Central memory CD8-positive, alpha-beta T cell (primary cell): ENCODE data around the gene CYB561D2.

Source experiments
- ATAC-seq: fragments of 150-1000 bp; cut with Tn5 transposase; replicated peaks from 2 replicates; pipeline ENCODE4 v1.10.0; 2022; ENCODE audit warnings: mild to moderate bottlenecking, moderate FRiP score, moderate number of reproducible peaks; ENCODE audit not compliant: poor library complexity, severe bottlenecking; ENCODE audit errors: extremely low read depth
- DNase-seq, 2 donors: peaks; one replicate each; pipeline ENCODE4 v3.0.0; 2021; ENCODE audit warnings: low spot score in 2 of 2
- H3K27ac Mint-ChIP-seq: one replicate; pipeline ENCODE4 v1.8.0; 2022; ENCODE audit warnings: low read depth, mild to moderate bottlenecking, moderate library complexity, mixed read lengths
- H3K27me3 Mint-ChIP-seq: one replicate; pipeline ENCODE4 v1.8.0; 2022; ENCODE audit warnings: mixed read lengths
- H3K36me3 Mint-ChIP-seq: one replicate; pipeline ENCODE4 v1.8.0; 2022; ENCODE audit warnings: mild to moderate bottlenecking, moderate library complexity, mixed read lengths; ENCODE audit not compliant: insufficient read depth
- H3K4me1 Mint-ChIP-seq: one replicate; pipeline ENCODE4 v1.8.0; 2022; ENCODE audit warnings: mixed read lengths
- H3K4me3 Mint-ChIP-seq: one replicate; pipeline ENCODE4 v1.8.0; 2022; ENCODE audit warnings: mild to moderate bottlenecking, moderate library complexity, mixed read lengths
- H3K9me3 Mint-ChIP-seq: one replicate; pipeline ENCODE4 v1.8.0; 2022; ENCODE audit warnings: mixed read lengths

The CYB561D2 gene

DNA sequence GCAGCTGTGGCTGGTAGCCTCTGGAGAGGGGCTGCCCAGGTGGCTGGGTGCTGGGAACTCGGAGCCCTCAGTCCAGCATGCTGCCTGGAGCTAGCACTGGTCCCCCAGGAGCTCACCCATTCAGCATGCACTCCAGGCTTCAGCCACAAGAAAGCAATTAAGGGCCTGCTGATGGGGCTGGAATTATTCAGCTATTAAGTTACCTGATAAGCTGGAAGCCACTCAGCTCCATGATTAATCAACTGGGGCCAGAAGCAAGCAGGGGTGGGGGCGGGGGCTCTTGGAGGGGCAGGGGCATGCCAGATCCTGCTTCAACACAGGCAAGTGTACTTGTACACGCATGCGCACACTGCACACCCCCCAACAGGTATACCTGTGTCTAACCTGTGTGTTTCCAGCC lies 30.7 kb downstream of the CYB561D2 start:
- no peak overlapping the region for H3K4me3 Mint-ChIP-seq
- H3K27me3 Mint-ChIP-seq = no peaks in the 10 kb centered on the region
- no peak overlapping the region for H3K27ac Mint-ChIP-seq
- H3K9me3 Mint-ChIP-seq = no peaks in the 10 kb centered on the region
- DNase-seq (no peak), ATAC-seq (no peak)
- H3K4me1 Mint-ChIP-seq = no peaks in the 10 kb centered on the region
- H3K36me3 Mint-ChIP-seq = peaks cover 2% of the 10 kb centered on the region

- peaks cover 2% of the 10 kb centered on the region for H3K36me3 Mint-ChIP-seq
Observed at GRCh38 chr3:50382722-50383121, 32.1 kb downstream of the CYB561D2 start.

DNA sequence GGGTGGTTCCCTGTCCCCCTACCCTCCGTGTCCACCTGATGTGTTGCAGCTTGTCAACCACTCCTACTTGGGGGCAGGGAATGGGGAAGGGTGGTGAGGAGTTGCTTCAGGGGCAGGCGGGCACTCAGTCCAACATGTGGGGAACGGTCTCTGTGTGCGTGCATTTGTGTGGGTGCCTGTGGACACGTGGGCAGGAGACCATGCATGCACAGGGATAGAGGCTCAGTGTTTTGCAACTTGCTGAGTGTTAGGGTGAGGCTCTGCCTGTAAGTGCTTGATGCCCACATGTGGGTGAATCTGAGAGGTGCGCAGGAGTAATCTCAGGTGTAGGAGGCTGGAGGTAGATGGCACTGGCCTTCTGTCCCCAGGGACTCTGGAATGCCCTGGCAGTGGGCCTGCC lies 33.1 kb downstream of the CYB561D2 start:
- no peaks in the 10 kb centered on the region for H3K9me3 Mint-ChIP-seq
- no peak overlapping the region for H3K4me3 Mint-ChIP-seq
- ATAC-seq (no peak), DNase-seq (no peak)
- H3K27me3 Mint-ChIP-seq = no peaks in the 10 kb centered on the region
- no peak overlapping the region for H3K27ac Mint-ChIP-seq
- no peaks in the 10 kb centered on the region for H3K4me1 Mint-ChIP-seq
- H3K36me3 Mint-ChIP-seq = peaks cover 2% of the 10 kb centered on the region

More at GRCh38 chr3:50382722-50383121, 32.1 kb downstream of the CYB561D2 start:
- Mint-ChIP-seq H3K27ac (no peak overlapping the region), H3K4me1 (no peaks in the 10 kb centered on the region), H3K4me3 (no peak overlapping the region), H3K27me3 (no peaks in the 10 kb centered on the region), H3K9me3 (no peaks in the 10 kb centered on the region)
- DNase-seq (no peak), ATAC-seq (no peak)

DNA sequence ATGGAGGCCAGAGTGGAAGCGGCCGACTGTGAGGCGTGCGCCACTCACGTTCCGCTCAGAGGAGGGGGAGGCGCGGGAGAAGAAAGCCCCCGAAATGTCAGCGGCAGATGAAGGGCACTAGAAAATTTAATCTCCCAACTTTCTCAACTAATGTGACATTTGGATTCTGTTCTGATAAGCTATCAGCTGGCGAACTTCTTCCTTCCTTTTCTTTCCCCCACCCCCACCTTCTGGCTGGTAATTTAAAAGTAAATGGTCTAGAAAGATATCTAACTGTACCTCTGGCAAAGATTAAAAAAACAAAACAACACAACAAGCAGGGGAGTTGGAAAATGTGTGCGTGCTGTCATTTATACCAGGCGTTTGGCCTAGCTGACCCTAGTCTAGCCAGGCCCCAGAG lies 35.1 kb downstream of the CYB561D2 start:
- DNase-seq (no peak), ATAC-seq (no peak)
- no peaks in the 10 kb centered on the region for H3K27me3 Mint-ChIP-seq
- H3K36me3 Mint-ChIP-seq = peaks cover 2% of the 10 kb centered on the region
- no peaks in the 10 kb centered on the region for H3K4me1 Mint-ChIP-seq
- H3K9me3 Mint-ChIP-seq = no peaks in the 10 kb centered on the region
- no peak overlapping the region for H3K27ac Mint-ChIP-seq
- no peak overlapping the region for H3K4me3 Mint-ChIP-seq

DNA sequence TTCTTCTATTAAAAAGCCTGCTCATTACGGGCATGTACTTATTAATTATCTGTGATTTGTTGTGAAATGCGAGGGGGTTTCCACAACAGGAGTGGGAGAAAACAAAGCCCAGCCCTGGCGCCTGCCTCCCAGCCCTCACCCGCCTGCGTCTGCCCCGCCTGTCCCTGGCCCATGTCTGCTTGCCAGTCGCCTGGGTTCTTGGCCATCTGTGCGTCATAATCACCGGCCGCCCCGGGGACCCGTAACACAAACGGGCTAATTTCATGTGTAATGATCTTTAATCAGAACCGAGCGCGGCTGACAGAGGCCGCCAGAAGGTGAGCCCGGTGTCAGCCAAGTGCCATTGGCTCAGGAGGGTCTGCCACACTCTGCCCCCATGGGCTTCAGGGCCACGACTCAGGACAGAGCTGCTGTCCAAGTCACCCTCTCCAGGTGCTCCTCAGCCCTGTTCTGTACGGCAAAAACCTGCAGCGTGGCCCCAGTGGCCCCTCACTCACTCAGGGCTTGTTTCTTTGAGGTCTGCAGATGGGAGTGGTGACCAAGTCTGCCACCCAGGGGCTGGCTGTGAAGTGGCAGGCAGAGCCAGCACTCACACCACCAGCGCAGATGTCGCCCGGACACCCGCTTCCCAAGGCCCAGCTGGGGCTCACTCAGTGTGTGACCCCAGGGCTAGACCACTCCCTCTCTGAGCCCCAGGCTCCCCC lies 37.5 kb downstream of the CYB561D2 start:
- Mint-ChIP-seq H3K27ac (no peak overlapping the region), H3K36me3 (peaks cover 2% of the 10 kb centered on the region), H3K4me3 (no peak overlapping the region), H3K9me3 (no peaks in the 10 kb centered on the region), H3K4me1 (peaks cover 8% of the 10 kb centered on the region), H3K27me3 (no peaks in the 10 kb centered on the region)
- ATAC-seq (no peak), DNase-seq (no peak)

DNA sequence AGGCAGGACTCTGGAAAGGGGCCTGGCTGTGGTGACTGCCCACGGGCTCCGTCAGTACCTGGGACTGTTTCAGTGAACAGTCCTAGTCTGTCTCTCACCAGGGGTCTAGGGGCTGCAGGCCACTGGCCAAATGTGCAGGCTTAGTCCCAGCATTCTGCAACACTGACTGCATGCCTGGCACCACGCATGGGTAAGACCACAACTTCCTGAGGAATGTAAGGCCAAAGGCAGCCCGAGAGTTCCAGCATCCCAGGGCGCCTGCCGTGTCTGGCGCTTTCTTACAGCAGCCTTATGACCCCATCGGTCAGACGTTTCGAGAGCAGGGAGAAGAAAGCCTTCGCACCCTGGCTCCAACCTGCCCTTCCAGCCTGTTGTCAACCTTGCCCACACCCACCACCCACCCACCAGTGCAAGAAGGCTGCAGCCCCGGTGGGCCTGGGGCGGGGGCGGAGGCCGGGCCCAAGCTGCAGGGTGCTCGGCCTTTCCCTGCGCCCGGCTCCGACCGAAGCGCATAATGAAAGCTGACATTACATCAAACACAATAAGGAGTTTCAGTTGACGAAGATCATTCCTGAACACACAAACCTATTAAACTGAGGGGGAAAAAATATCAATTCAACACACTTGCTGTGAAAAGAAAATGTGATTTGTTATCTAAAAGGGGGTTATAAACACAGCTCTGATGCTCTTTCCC lies 38.2 kb downstream of the CYB561D2 start:
- DNase-seq (no peak), ATAC-seq (no peak)

DNA sequence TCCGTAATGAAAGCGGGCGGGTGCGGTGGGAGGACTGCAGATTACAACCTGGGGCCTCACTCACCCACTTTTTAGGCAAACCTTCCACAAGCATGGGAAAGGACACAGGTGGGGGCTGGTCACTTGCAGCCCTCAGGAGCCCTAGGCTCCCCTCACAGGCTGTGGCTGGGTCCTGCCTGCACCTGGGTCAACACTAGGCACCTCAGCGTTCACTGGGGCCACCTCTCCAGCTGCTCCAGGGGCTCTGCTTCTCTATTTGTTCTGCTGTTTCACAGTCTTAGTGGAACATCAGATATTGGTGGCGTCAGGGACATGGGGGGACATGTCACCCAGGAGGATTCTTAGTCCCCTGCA lies 38.7 kb downstream of the CYB561D2 start:
- Mint-ChIP-seq H3K4me3 (no peak overlapping the region), H3K36me3 (no peaks in the 10 kb centered on the region), H3K9me3 (no peaks in the 10 kb centered on the region), H3K27ac (no peak overlapping the region), H3K27me3 (no peaks in the 10 kb centered on the region), H3K4me1 (peaks cover 8% of the 10 kb centered on the region)
- DNase-seq = no peak
- no peak for ATAC-seq

More for the DNA sequence above, 38.2 kb downstream of the CYB561D2 start:
- Mint-ChIP-seq H3K27me3 (no peaks in the 10 kb centered on the region), H3K4me3 (no peak overlapping the region), H3K36me3 (peaks cover 2% of the 10 kb centered on the region), H3K27ac (no peak overlapping the region), H3K4me1 (peaks cover 8% of the 10 kb centered on the region), H3K9me3 (no peaks in the 10 kb centered on the region)

GRCh38 chr3:50390508-50391224 lies 40.0 kb downstream of the CYB561D2 start:
- Mint-ChIP-seq H3K27ac (no peak overlapping the region), H3K4me1 (peaks cover 8% of the 10 kb centered on the region), H3K9me3 (no peaks in the 10 kb centered on the region), H3K4me3 (no peak overlapping the region), H3K36me3 (no peaks in the 10 kb centered on the region), H3K27me3 (no peaks in the 10 kb centered on the region)
- DNase-seq (no peak), ATAC-seq (no peak)

DNA sequence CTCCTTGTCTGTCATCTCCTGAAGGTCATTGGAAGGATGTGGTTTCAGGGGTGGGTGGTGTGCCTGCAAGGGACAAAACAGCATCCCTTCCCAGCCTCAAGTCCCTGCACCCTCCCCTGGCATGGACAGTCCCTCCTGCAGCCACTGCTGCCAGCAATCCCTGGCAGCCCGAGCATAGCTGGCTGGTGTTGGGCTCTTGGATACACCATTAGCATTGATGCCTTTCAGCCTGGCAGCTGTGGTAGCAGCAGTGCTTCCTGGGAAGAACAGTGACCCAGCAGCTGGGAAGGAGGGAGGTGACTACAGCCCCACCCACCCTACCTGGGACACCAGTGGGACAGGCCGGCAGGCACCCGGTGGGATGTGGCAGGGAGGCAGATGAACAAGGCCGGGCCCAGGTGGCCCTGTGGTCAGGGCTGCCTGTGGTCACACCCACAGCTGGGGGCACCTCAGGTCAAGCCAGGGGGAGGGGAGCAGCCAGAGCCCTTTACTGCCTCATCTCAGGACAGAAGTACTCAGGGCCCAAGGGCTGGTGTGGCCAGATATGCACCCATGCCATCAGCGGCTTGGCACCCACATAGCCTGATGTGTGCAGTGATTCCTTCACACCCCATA lies 41.5 kb downstream of the CYB561D2 start:
- Mint-ChIP-seq H3K27ac (no peak overlapping the region), H3K4me3 (no peak overlapping the region), H3K27me3 (no peaks in the 10 kb centered on the region), H3K4me1 (peaks cover 8% of the 10 kb centered on the region), H3K9me3 (no peaks in the 10 kb centered on the region), H3K36me3 (no peaks in the 10 kb centered on the region)
- ATAC-seq (no peak), DNase-seq (no peak)

- no peaks in the 10 kb centered on the region for H3K9me3 Mint-ChIP-seq
- H3K4me3 Mint-ChIP-seq = no peak overlapping the region
- DNase-seq = no peak
- H3K36me3 Mint-ChIP-seq = no peaks in the 10 kb centered on the region
- H3K4me1 Mint-ChIP-seq = peaks cover 9% of the 10 kb centered on the region
- no peaks in the 10 kb centered on the region for H3K27me3 Mint-ChIP-seq
- ATAC-seq = no peak
- H3K27ac Mint-ChIP-seq = no peak overlapping the region
Observed at GRCh38 chr3:50393061-50393460, 42.4 kb downstream of the CYB561D2 start.

GRCh38 chr3:50395070-50395860 lies 44.6 kb downstream of the CYB561D2 start:
- H3K36me3 Mint-ChIP-seq = no peaks in the 10 kb centered on the region
- no peak overlapping the region for H3K27ac Mint-ChIP-seq
- no peak for ATAC-seq
- peaks cover 14% of the 10 kb centered on the region for H3K4me1 Mint-ChIP-seq
- no peaks in the 10 kb centered on the region for H3K9me3 Mint-ChIP-seq
- no peak overlapping the region for H3K4me3 Mint-ChIP-seq
- DNase-seq = no peak
- no peaks in the 10 kb centered on the region for H3K27me3 Mint-ChIP-seq

- no peaks in the 10 kb centered on the region for H3K27me3 Mint-ChIP-seq
- peaks cover 12% of the 10 kb centered on the region for H3K4me1 Mint-ChIP-seq
- H3K27ac Mint-ChIP-seq = no peak overlapping the region
- H3K36me3 Mint-ChIP-seq = no peaks in the 10 kb centered on the region
- ATAC-seq = no peak
- no peak overlapping the region for H3K4me3 Mint-ChIP-seq
- H3K9me3 Mint-ChIP-seq = no peaks in the 10 kb centered on the region
- no peak for DNase-seq
Observed at GRCh38 chr3:50396502-50396901, 45.8 kb downstream of the CYB561D2 start.
